Activated naive CD4-positive, alpha-beta T cell treated with anti-CD3 and anti-CD28 coated beads, Interleukin-2, amount 10 ng/mL, durations not matched to agents 7 days and 5 days (primary cell): ENCODE measurements around the gene TRPM2.

Source experiments
- CTCF ChIA-PET: fragments of 350-600 bp; sonication (Branson Sonifier 250); formaldehyde crosslinking; loops from one replicate; lab custom pipeline; 2021; ENCODE audit warnings: antibody characterized with exemption; lab: Charles Lee
- DNase-seq: peaks from one replicate; pipeline ENCODE4 v3.0.0-alpha.2; 2020
- H3K27ac Mint-ChIP-seq: one replicate; pipeline ENCODE4 v1.8.0; 2021; ENCODE audit warnings: mild to moderate bottlenecking, moderate library complexity, mixed read lengths
- H3K27me3 Mint-ChIP-seq: one replicate; pipeline ENCODE4 v1.8.0; 2021; ENCODE audit warnings: mild to moderate bottlenecking, mixed read lengths
- H3K36me3 Mint-ChIP-seq: one replicate; pipeline ENCODE4 v1.8.0; 2021; ENCODE audit warnings: mixed read lengths
- H3K4me1 Mint-ChIP-seq: one replicate; pipeline ENCODE4 v1.8.0; 2021; ENCODE audit warnings: mixed read lengths
- H3K4me3 Mint-ChIP-seq: one replicate; pipeline ENCODE4 v1.8.0; 2021; ENCODE audit warnings: mild to moderate bottlenecking, moderate library complexity, mixed read lengths
- H3K9me3 Mint-ChIP-seq: one replicate; pipeline ENCODE4 v1.8.0; 2021; ENCODE audit warnings: mixed read lengths

TRPM2 gene

GRCh38 chr21:44353191-44353970 lies at the start of gene TRPM2:
TRPM2 (plus strand) TSS chr21:44353621; CDS start chr21:44353701, 80 bp downstream.
- CTCF ChIA-PET, result interaction anchor here (0.5 to 1.7 kb wide), 5 partner anchors 12 to 440 kb away, joined by 3 to 4 read pairs (median 3); no protein-coding TSS in a partner anchor
- peak within 1 kb of the TSS; percentile 75 for H3K4me3 Mint-ChIP-seq
- DNase-seq, result peak; percentile 64
- H3K27ac Mint-ChIP-seq, result peak within 1 kb of the TSS; percentile 86
- H3K4me1 Mint-ChIP-seq, result peaks cover 57% of the 10 kb centered on the region
- no peaks in the 10 kb centered on the region for H3K9me3 Mint-ChIP-seq
- H3K36me3 Mint-ChIP-seq, result peaks cover 39% of the 10 kb centered on the region
- H3K27me3 Mint-ChIP-seq, result peaks cover 44% of the 10 kb centered on the region

- Mint-ChIP-seq H3K36me3 (peaks cover 18% of the 10 kb centered on the region), H3K4me3 (no peak overlapping the region), H3K27me3 (no peaks in the 10 kb centered on the region), H3K27ac (peak overlapping the region; percentile 88), H3K4me1 (peaks cover 44% of the 10 kb centered on the region), H3K9me3 (no peaks in the 10 kb centered on the region)
- DNase-seq, result no peak
- CTCF ChIA-PET, result interaction anchor here (1.1 to 1.4 kb wide), 4 partner anchors 9 to 176 kb away, joined by 3 to 4 read pairs (median 3); no protein-coding TSS in a partner anchor
These were observed 49.3 kb upstream of the TRPM2 start for GRCh38 chr21:44304011-44304616.

GRCh38 chr21:44304877-44305293 lies 48.5 kb upstream of the TRPM2 start:
- Mint-ChIP-seq H3K27ac (peak overlapping the region; percentile 74), H3K27me3 (no peaks in the 10 kb centered on the region), H3K4me1 (peaks cover 41% of the 10 kb centered on the region), H3K4me3 (no peak overlapping the region), H3K36me3 (peaks cover 18% of the 10 kb centered on the region), H3K9me3 (no peaks in the 10 kb centered on the region)
- CTCF ChIA-PET, result interaction anchor here (0.9 to 1.4 kb wide), 3 partner anchors 10 to 23 kb away, joined by 3 read pairs; no protein-coding TSS in a partner anchor
- DNase-seq, result peak; percentile 67

GRCh38 chr21:44305691-44306090 lies 47.7 kb upstream of the TRPM2 start:
- Mint-ChIP-seq H3K4me1 (peaks cover 40% of the 10 kb centered on the region), H3K9me3 (no peaks in the 10 kb centered on the region), H3K27me3 (no peaks in the 10 kb centered on the region), H3K36me3 (peaks cover 18% of the 10 kb centered on the region), H3K4me3 (no peak overlapping the region), H3K27ac (no peak overlapping the region)
- CTCF ChIA-PET, result interaction anchor here (0.9 to 1.4 kb wide), 2 partner anchors 9 to 14 kb away, joined by 3 read pairs; no protein-coding TSS in a partner anchor
- no peak for DNase-seq

GRCh38 chr21:44306936-44307704 lies 46.3 kb upstream of the TRPM2 start:
- H3K27me3 Mint-ChIP-seq, result no peaks in the 10 kb centered on the region
- peaks cover 27% of the 10 kb centered on the region for H3K36me3 Mint-ChIP-seq
- no peaks in the 10 kb centered on the region for H3K9me3 Mint-ChIP-seq
- CTCF ChIA-PET, result no interaction called here
- no peak overlapping the region for H3K4me3 Mint-ChIP-seq
- H3K27ac Mint-ChIP-seq, result no peak overlapping the region
- H3K4me1 Mint-ChIP-seq, result peaks cover 26% of the 10 kb centered on the region
- DNase-seq, result no peak

GRCh38 chr21:44310628-44311507 lies 42.6 kb upstream of the TRPM2 start:
- Mint-ChIP-seq H3K36me3 (peaks cover 29% of the 10 kb centered on the region), H3K4me1 (no peaks in the 10 kb centered on the region), H3K4me3 (no peak overlapping the region), H3K9me3 (no peaks in the 10 kb centered on the region), H3K27ac (no peak overlapping the region), H3K27me3 (no peaks in the 10 kb centered on the region)
- CTCF ChIA-PET, result no interaction called here
- DNase-seq, result no peak

- no peaks in the 10 kb centered on the region for H3K9me3 Mint-ChIP-seq
- DNase-seq, result no peak
- H3K36me3 Mint-ChIP-seq, result peaks cover 30% of the 10 kb centered on the region
- no peaks in the 10 kb centered on the region for H3K27me3 Mint-ChIP-seq
- CTCF ChIA-PET, result no interaction called here
- no peak overlapping the region for H3K4me3 Mint-ChIP-seq
- no peak overlapping the region for H3K27ac Mint-ChIP-seq
- H3K4me1 Mint-ChIP-seq, result no peaks in the 10 kb centered on the region
These were observed 41.3 kb upstream of the TRPM2 start for GRCh38 chr21:44312089-44312488.

GRCh38 chr21:44312716-44313115 lies 40.7 kb upstream of the TRPM2 start:
- no peak overlapping the region for H3K4me3 Mint-ChIP-seq
- CTCF ChIA-PET, result no interaction called here
- H3K27me3 Mint-ChIP-seq, result no peaks in the 10 kb centered on the region
- H3K36me3 Mint-ChIP-seq, result peaks cover 27% of the 10 kb centered on the region
- no peaks in the 10 kb centered on the region for H3K9me3 Mint-ChIP-seq
- H3K4me1 Mint-ChIP-seq, result no peaks in the 10 kb centered on the region
- DNase-seq, result no peak
- no peak overlapping the region for H3K27ac Mint-ChIP-seq

- H3K4me1 Mint-ChIP-seq, result no peaks in the 10 kb centered on the region
- no peak overlapping the region for H3K27ac Mint-ChIP-seq
- no peak for DNase-seq
- no peak overlapping the region for H3K4me3 Mint-ChIP-seq
- no peaks in the 10 kb centered on the region for H3K9me3 Mint-ChIP-seq
- H3K27me3 Mint-ChIP-seq, result no peaks in the 10 kb centered on the region
- CTCF ChIA-PET, result no interaction called here
- peaks cover 21% of the 10 kb centered on the region for H3K36me3 Mint-ChIP-seq
These were observed 40.0 kb upstream of the TRPM2 start for GRCh38 chr21:44313451-44313850.

- H3K4me1 Mint-ChIP-seq, result no peaks in the 10 kb centered on the region
- H3K27me3 Mint-ChIP-seq, result no peaks in the 10 kb centered on the region
- no peak for DNase-seq
- no peak overlapping the region for H3K4me3 Mint-ChIP-seq
- H3K9me3 Mint-ChIP-seq, result no peaks in the 10 kb centered on the region
- peaks cover 21% of the 10 kb centered on the region for H3K36me3 Mint-ChIP-seq
- H3K27ac Mint-ChIP-seq, result no peak overlapping the region
- CTCF ChIA-PET, result no interaction called here
These were observed 39.3 kb upstream of the TRPM2 start for GRCh38 chr21:44314128-44314527.

GRCh38 chr21:44314561-44314960 lies 38.9 kb upstream of the TRPM2 start:
- DNase-seq, result no peak
- CTCF ChIA-PET, result interaction anchor here (1.0 kb wide), 1 partner anchor 9 kb away, joined by 3 read pairs; no protein-coding TSS in a partner anchor
- no peak overlapping the region for H3K4me3 Mint-ChIP-seq
- H3K4me1 Mint-ChIP-seq, result no peaks in the 10 kb centered on the region
- H3K27ac Mint-ChIP-seq, result no peak overlapping the region
- no peaks in the 10 kb centered on the region for H3K9me3 Mint-ChIP-seq
- H3K36me3 Mint-ChIP-seq, result peaks cover 25% of the 10 kb centered on the region
- H3K27me3 Mint-ChIP-seq, result no peaks in the 10 kb centered on the region

GRCh38 chr21:44315691-44316203 lies 37.7 kb upstream of the TRPM2 start:
- H3K4me1 Mint-ChIP-seq, result no peaks in the 10 kb centered on the region
- CTCF ChIA-PET, result interaction anchor here (1.0 kb wide), 1 partner anchor 11 kb away, joined by 3 read pairs; no protein-coding TSS in a partner anchor
- no peak overlapping the region for H3K4me3 Mint-ChIP-seq
- H3K27ac Mint-ChIP-seq, result no peak overlapping the region
- H3K27me3 Mint-ChIP-seq, result no peaks in the 10 kb centered on the region
- no peaks in the 10 kb centered on the region for H3K9me3 Mint-ChIP-seq
- no peak for DNase-seq
- peaks cover 25% of the 10 kb centered on the region for H3K36me3 Mint-ChIP-seq

- H3K4me3 Mint-ChIP-seq, result no peak overlapping the region
- H3K27ac Mint-ChIP-seq, result no peak overlapping the region
- CTCF ChIA-PET, result no interaction called here
- H3K36me3 Mint-ChIP-seq, result peaks cover 19% of the 10 kb centered on the region
- H3K27me3 Mint-ChIP-seq, result no peaks in the 10 kb centered on the region
- no peaks in the 10 kb centered on the region for H3K9me3 Mint-ChIP-seq
- no peak for DNase-seq
- no peaks in the 10 kb centered on the region for H3K4me1 Mint-ChIP-seq
These were observed 37.0 kb upstream of the TRPM2 start for GRCh38 chr21:44316277-44316900.
